K562 (cell line): Measurements from ENCODE around the gene ANKRD24. TPM values are rescaled to one million over a fixed set of nuclear protein-coding genes. Genes with fewer than 3 reads are reported as not detected.

ENCODE experiments used
- CBX8 ChIP-seq: fragments of 200-600 bp; sonication (generic); IDR thresholded peaks from 2 replicates; pipeline ENCODE4 v1.6.1; 2012; ENCODE audit warnings: borderline replicate concordance, mixed run types, low read depth, mild to moderate bottlenecking, moderate library complexity, mixed read lengths, low read length, control low read depth, inconsistent platforms; ENCODE audit not compliant: poor library complexity, severe bottlenecking; ENCODE audit errors: extremely low read depth
- NFIC ChIP-seq: fragments of 450-650 bp; IDR thresholded peaks from 2 replicates; pipeline ENCODE4 v1.6.1; 2017; ENCODE audit warnings: mild to moderate bottlenecking, inconsistent platforms
- NR2C2 ChIP-seq, 2 experiments: fragments of 200-800 bp in 1 of 2; sonication (Bioruptor generic) in 1 of 2; sonication (generic) in 1 of 2; formaldehyde crosslinking in 1 of 2; IDR thresholded peaks; 2 replicates each; pipeline versions ENCODE4 v1.6.1 to v1.8.0; 2016 to 2022; ENCODE audit warnings: mild to moderate bottlenecking in 1 of 2, missing compliant biosample characterization in 1 of 2, missing genetic modification characterization in 1 of 2, missing genetic modification reagents in 1 of 2
- PHB2 ChIP-seq: fragments of 450-650 bp; IDR thresholded peaks from 2 replicates; pipeline ENCODE4 v1.6.1; 2017; ENCODE audit warnings: low read depth
- POLR2B ChIP-seq: fragments of 450-650 bp; IDR thresholded peaks from 2 replicates; pipeline ENCODE4 v1.6.1; 2018; ENCODE audit warnings: low read depth; ENCODE audit not compliant: partially characterized antibody
- RFX5 ChIP-seq: IDR thresholded peaks from 2 replicates; pipeline ENCODE4 v1.6.1; 2011; ENCODE audit warnings: low read depth, mild to moderate bottlenecking, improper control_type of control experiment, low read length
- SAP30 ChIP-seq: fragments of 200-600 bp; sonication (generic); IDR thresholded peaks from 2 replicates; pipeline ENCODE4 v1.6.1; 2012; ENCODE audit warnings: borderline replicate concordance, low read depth, mild to moderate bottlenecking, moderate library complexity, low read length, control low read depth, inconsistent platforms; ENCODE audit not compliant: insufficient read depth, poor library complexity, severe bottlenecking
- SREBF2 ChIP-seq: sonication (generic); formaldehyde crosslinking; IDR thresholded peaks from 2 replicates; pipeline ENCODE4 v1.4.0; 2020; ENCODE audit warnings: mild to moderate bottlenecking, missing genetic modification reagents
- SRSF1 ChIP-seq: fragments of 200-400 bp; formaldehyde crosslinking; IDR thresholded peaks from 2 replicates; pipeline ENCODE4 v1.6.1; 2017; ENCODE audit warnings: mild to moderate bottlenecking, low read depth, low read length, moderate library complexity
- SRSF9 ChIP-seq: fragments of 200-400 bp; formaldehyde crosslinking; IDR thresholded peaks from 2 replicates; pipeline ENCODE4 v1.6.1; 2017; ENCODE audit warnings: low read depth, low read length, borderline replicate concordance
- TBL1XR1 ChIP-seq, 2 experiments: IDR thresholded peaks; 2 replicates each; pipeline ENCODE4 v1.6.1; 2012; ENCODE audit warnings: improper control_type of control experiment in 2 of 2, low read length in 2 of 2, mild to moderate bottlenecking in 1 of 2
- TCF7 ChIP-seq: sonication (generic); IDR thresholded peaks from 2 replicates; pipeline ENCODE4 v1.6.1; 2016; ENCODE audit warnings: antibody characterized with exemption, borderline replicate concordance
- ZBED1 ChIP-seq: IDR thresholded peaks from 2 replicates; pipeline ENCODE4 v1.6.1; 2014
- ZC3H11A ChIP-seq: IDR thresholded peaks from 2 replicates; pipeline ENCODE4 v1.6.1; 2012; ENCODE audit warnings: low read depth, low read length, improper control_type of control experiment
- ZNF586 ChIP-seq: fragments of 450-650 bp; formaldehyde crosslinking; conservative IDR thresholded peaks from 2 replicates; pipeline ENCODE4 v1.4.0; 2020; ENCODE audit warnings: mild to moderate bottlenecking, moderate library complexity
- polyA plus RNA-seq, 8 experiments: library from polyadenylated mRNA; depleted of rRNA in 4 of 8; stranded (reverse) in 5 of 8; unstranded in 3 of 8; fragments of >200 nt; fragmentation: Nextera tagmentation in 2 of 8; fragmentation: Illumina TruSeq in 1 of 8; extraction: Ambion mirVana in 2 of 8; extraction: Trizol in 1 of 8; gene quantifications; 2 replicates each; pipeline versions ENCODE4 v1.2.1 to v1.2.3, GENCODE V29; 2011 to 2014; ENCODE audit warnings: inconsistent platforms in 1 of 8, missing spikeins in 1 of 8
- total RNA-seq, 7 experiments: library from RNA; depleted of rRNA in 6 of 7; stranded (reverse); fragments of >200 nt in 6 of 7; fragmentation: Illumina TruSeq in 2 of 7; extraction: Trizol in 2 of 7; gene quantifications; 2 replicates each; pipeline versions ENCODE4 v1.2.1 to v1.2.3, GENCODE V29; 2011 to 2021; ENCODE audit warnings: low replicate concordance in 1 of 7
- TF ChIP-seq, protein P1 (sequence below): fragments of 200-800 bp; sonication (Bioruptor generic); IDR thresholded peaks from 2 replicates; pipeline ENCODE4 v1.6.1; 2017; ENCODE audit warnings: missing genetic modification characterization, missing compliant biosample characterization
- TF ChIP-seq, protein P2 (sequence below): sonication (generic); formaldehyde crosslinking; IDR thresholded peaks from 2 replicates; pipeline ENCODE4 v1.8.0; 2023; ENCODE audit warnings: missing genetic modification reagents, mild to moderate bottlenecking, borderline replicate concordance
- TF ChIP-seq, protein P3 (sequence below): fragments of 450-650 bp; formaldehyde crosslinking; IDR thresholded peaks from 2 replicates; pipeline ENCODE4 v1.4.0; 2022; ENCODE audit warnings: missing genetic modification characterization

The ANKRD24 gene
- total and polyA plus RNA-seq, 9 of the 15 experiments (the other 6 are each of a cell fraction or from before 2014, with no cell fraction given) = 0.07 to 0.12 (median 0.09) TPM; not detected in 5

DNA sequence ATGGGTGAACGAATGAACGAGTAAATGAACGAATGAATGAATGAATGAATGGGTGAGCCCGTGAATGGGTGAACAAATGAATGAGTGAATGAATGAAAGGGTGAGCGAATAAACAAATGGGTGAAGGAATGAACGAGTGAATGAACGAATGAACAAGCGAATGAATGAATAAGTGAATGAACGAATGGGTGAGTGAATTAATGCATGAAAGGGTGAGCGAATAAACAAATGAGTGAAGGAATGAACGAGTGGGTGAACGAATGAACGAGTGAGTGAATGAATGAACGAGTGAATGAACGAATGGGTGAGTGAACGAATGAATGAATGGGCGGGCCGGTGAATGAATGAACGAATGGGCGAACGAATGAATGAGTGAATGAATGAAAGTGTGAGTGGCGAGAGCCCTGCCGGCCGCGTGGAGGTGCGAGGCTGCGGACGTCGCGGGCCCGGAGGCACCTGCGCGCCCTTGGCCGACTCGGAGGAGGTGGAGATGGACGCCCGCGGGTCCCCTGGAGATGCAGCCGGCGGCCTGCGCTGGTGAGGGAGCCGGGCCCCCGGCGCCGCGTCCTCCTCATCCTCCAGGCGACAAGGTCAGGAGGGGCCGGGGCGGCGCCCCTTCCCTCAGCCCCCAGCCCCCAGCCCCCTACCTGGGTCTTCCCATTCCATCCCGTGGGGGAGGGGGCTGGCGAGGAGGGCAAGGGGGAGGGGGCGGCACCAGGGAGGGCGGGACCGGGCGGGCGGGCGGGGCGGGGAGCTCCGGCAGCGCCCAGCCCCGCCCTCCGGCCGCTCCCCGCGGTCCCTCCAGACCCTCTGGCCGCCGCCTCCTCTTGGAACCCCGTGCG, 15.4 kb downstream of the ANKRD24 start (continued):
- TF ChIP-seq, protein P1, sequence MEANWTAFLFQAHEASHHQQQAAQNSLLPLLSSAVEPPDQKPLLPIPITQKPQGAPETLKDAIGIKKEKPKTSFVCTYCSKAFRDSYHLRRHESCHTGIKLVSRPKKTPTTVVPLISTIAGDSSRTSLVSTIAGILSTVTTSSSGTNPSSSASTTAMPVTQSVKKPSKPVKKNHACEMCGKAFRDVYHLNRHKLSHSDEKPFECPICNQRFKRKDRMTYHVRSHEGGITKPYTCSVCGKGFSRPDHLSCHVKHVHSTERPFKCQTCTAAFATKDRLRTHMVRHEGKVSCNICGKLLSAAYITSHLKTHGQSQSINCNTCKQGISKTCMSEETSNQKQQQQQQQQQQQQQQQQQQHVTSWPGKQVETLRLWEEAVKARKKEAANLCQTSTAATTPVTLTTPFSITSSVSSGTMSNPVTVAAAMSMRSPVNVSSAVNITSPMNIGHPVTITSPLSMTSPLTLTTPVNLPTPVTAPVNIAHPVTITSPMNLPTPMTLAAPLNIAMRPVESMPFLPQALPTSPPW (CRISPR knock-in tag) = peak; percentile 9; the same call in 1 of the 2 replicates
- TF ChIP-seq TBL1XR1 (IDR thresholded peaks at IDR 0.05; ENCODE audit: low read length in 2 of 2) (no peak), NR2C2 (CRISPR knock-in tag; IDR thresholded peaks at IDR 0.05) (0 out of 2 replicates have a peak, but pooled peaks have one; percentile 20), NR2C2 (tag; IDR thresholded peaks at IDR 0.05) (no peak), RFX5 (no peak), SRSF9 (no peak), CBX8 (peak; percentile 41), ZC3H11A (no peak), PHB2 (0 out of 2 replicates have a peak, but pooled peaks have one; percentile 47), SRSF1 (no peak), ZNF586 (CRISPR knock-in tag) (no peak), SAP30 (no peak), ZBED1 (no peak), SREBF2 (CRISPR knock-in tag) (no peak), POLR2B (no peak), TCF7 (no peak), NFIC (no peak)
- TF ChIP-seq, protein P2, sequence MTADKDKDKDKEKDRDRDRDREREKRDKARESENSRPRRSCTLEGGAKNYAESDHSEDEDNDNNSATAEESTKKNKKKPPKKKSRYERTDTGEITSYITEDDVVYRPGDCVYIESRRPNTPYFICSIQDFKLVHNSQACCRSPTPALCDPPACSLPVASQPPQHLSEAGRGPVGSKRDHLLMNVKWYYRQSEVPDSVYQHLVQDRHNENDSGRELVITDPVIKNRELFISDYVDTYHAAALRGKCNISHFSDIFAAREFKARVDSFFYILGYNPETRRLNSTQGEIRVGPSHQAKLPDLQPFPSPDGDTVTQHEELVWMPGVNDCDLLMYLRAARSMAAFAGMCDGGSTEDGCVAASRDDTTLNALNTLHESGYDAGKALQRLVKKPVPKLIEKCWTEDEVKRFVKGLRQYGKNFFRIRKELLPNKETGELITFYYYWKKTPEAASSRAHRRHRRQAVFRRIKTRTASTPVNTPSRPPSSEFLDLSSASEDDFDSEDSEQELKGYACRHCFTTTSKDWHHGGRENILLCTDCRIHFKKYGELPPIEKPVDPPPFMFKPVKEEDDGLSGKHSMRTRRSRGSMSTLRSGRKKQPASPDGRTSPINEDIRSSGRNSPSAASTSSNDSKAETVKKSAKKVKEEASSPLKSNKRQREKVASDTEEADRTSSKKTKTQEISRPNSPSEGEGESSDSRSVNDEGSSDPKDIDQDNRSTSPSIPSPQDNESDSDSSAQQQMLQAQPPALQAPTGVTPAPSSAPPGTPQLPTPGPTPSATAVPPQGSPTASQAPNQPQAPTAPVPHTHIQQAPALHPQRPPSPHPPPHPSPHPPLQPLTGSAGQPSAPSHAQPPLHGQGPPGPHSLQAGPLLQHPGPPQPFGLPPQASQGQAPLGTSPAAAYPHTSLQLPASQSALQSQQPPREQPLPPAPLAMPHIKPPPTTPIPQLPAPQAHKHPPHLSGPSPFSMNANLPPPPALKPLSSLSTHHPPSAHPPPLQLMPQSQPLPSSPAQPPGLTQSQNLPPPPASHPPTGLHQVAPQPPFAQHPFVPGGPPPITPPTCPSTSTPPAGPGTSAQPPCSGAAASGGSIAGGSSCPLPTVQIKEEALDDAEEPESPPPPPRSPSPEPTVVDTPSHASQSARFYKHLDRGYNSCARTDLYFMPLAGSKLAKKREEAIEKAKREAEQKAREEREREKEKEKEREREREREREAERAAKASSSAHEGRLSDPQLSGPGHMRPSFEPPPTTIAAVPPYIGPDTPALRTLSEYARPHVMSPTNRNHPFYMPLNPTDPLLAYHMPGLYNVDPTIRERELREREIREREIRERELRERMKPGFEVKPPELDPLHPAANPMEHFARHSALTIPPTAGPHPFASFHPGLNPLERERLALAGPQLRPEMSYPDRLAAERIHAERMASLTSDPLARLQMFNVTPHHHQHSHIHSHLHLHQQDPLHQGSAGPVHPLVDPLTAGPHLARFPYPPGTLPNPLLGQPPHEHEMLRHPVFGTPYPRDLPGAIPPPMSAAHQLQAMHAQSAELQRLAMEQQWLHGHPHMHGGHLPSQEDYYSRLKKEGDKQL (CRISPR knock-in tag) = 0 out of 2 replicates have a peak, but pooled peaks have one; percentile 57
- TF ChIP-seq, protein P3, sequence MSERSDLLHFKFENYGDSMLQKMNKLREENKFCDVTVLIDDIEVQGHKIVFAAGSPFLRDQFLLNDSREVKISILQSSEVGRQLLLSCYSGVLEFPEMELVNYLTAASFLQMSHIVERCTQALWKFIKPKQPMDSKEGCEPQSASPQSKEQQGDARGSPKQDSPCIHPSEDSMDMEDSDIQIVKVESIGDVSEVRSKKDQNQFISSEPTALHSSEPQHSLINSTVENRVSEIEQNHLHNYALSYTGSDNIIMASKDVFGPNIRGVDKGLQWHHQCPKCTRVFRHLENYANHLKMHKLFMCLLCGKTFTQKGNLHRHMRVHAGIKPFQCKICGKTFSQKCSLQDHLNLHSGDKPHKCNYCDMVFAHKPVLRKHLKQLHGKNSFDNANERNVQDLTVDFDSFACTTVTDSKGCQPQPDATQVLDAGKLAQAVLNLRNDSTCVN (CRISPR knock-in tag) = no peak
